ENCODE results near the gene SLC29A2. TPM values are rescaled to one million over a fixed set of nuclear protein-coding genes. Genes with fewer than 3 reads are reported as not detected.

Gene SLC29A2
- total and polyA plus RNA-seq, 7 donors = 14.9 to 94.1 (median 56.8) TPM

- peaks cover 6% of the 10 kb centered on the region for H3K4me1 ChIP-seq
- 0 to 1% (median 1%) methylated on average over 37 to 63 of the region's 63 CpGs for WGBS, 3 donors
- peak; percentile 100 for TF ChIP-seq CTCF (IDR thresholded peaks at IDR 0.05)
- ATAC-seq (peak; percentile 88 to 98 (median 96)), DNase-seq (peak; percentile 88 to 93)
- H3K27ac ChIP-seq = no peak overlapping the region
- intact Hi-C loops (cut with DNase I) = loop anchor here (2.0 to 5.0 kb wide), 5 partner anchors 34 to 426 kb away; no protein-coding TSS in a partner anchor
- no peaks in the 10 kb centered on the region for H3K36me3 ChIP-seq (ENCODE audit: insufficient read depth in 1 of 2, low read depth in 1 of 2)
- peak overlapping the region; percentile 59 for H3K4me3 ChIP-seq
- H3K9me3 ChIP-seq = no peaks in the 10 kb centered on the region
- H3K27me3 ChIP-seq (ENCODE audit: insufficient read depth in 3 of 3, low read length in 2 of 3) = peaks cover 0 to 12% (median 3%) of the 10 kb centered on the region in 3 donors
These were observed 37.1 kb upstream of the SLC29A2 start for GRCh38 chr11:66408488-66409214.

GRCh38 chr11:66407651-66408050 is 36.1 kb upstream of the SLC29A2 start:
- Histone ChIP-seq H3K36me3 (ENCODE audit: insufficient read depth in 1 of 2, low read depth in 1 of 2) (no peaks in the 10 kb centered on the region), H3K9me3 (no peaks in the 10 kb centered on the region), H3K27me3 (ENCODE audit: insufficient read depth in 3 of 3, low read length in 2 of 3) (peaks cover 0 to 12% (median 3%) of the 10 kb centered on the region in 3 donors), H3K27ac (no peak overlapping the region), H3K4me1 (peaks cover 6% of the 10 kb centered on the region), H3K4me3 (no peak overlapping the region)
- ATAC-seq (no peak), DNase-seq (no peak)
- intact Hi-C loops (cut with DNase I) = loop anchor here (1.0 to 5.0 kb wide), 6 partner anchors 23 to 427 kb away; no protein-coding TSS in a partner anchor
- no peak for TF ChIP-seq CTCF (IDR thresholded peaks at IDR 0.05)
- 46 to 68% (median 54%) methylated on average over 5 of the region's 5 CpGs for WGBS, 3 donors

DNA sequence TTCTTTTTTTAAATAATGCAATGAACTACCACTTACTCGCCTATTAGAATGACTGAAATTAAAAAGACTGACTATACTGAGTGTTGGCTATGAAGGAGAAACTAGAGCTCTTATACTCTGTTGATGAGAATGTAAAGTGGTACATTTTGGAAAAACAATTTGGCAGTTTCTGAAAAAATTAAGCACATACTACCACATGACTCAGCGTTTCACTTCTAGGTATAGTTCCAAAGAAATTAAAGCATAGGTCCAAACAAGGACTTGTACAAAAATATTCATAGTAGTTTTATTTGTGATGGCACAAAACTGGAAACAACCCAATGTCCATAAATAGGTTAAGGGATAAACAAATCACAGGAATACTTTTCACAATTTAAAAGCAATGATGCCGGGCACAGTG is 22.4 kb upstream of the SLC29A2 start:
- DNase-seq (no peak), ATAC-seq (no peak)
- Histone ChIP-seq H3K27ac (no peak overlapping the region), H3K9me3 (no peaks in the 10 kb centered on the region), H3K4me1 (no peaks in the 10 kb centered on the region), H3K27me3 (ENCODE audit: insufficient read depth in 3 of 3, low read length in 2 of 3) (no peaks in the 10 kb centered on the region), H3K36me3 (ENCODE audit: insufficient read depth in 1 of 2, low read depth in 1 of 2) (no peaks in the 10 kb centered on the region), H3K4me3 (no peak overlapping the region)
- intact Hi-C loops (cut with DNase I) = no loop called here
- 70 to 84% (median 78%) methylated on average over 3 of the region's 3 CpGs for WGBS, 3 donors
- no peak for TF ChIP-seq CTCF (IDR thresholded peaks at IDR 0.05)

GRCh38 chr11:66391322-66391721 is 19.8 kb upstream of the SLC29A2 start:
- no peak for DNase-seq
- ATAC-seq = no peak
- Histone ChIP-seq H3K36me3 (ENCODE audit: insufficient read depth in 1 of 2, low read depth in 1 of 2) (no peaks in the 10 kb centered on the region), H3K4me3 (no peak overlapping the region), H3K9me3 (no peaks in the 10 kb centered on the region), H3K4me1 (peaks cover 6% of the 10 kb centered on the region), H3K27ac (no peak overlapping the region), H3K27me3 (ENCODE audit: insufficient read depth in 3 of 3, low read length in 2 of 3) (no peaks in the 10 kb centered on the region)
- no peak for TF ChIP-seq CTCF (IDR thresholded peaks at IDR 0.05)
- intact Hi-C loops (cut with DNase I) = no loop called here
- 62 to 84% (median 84%) methylated on average over 6 of the region's 6 CpGs for WGBS, 3 donors
